ENCODE measurements around the gene CCDC149.

- no peak for TF ChIP-seq POLR2A (IDR thresholded peaks at IDR 0.05)
- TF ChIP-seq CTCF (IDR thresholded peaks at IDR 0.05), result no peak
Measured at GRCh38 chr4:24894846-24895245, 18.0 kb downstream of the CCDC149 start.

Measured in transverse colon (tissue), 3 donors.